Mammary epithelial cell (primary cell): ENCODE data around the gene ZC2HC1C.
"Not testable (repeated sequence)": the region's sequence is repeated elsewhere in the genome, so short reads cannot be mapped to it uniquely, and the experiment has no call there.

Source experiments
- EZH2 ChIP-seq: IDR thresholded peaks from 2 replicates; pipeline ENCODE4 v1.6.1; 2012; ENCODE audit warnings: low read length, inconsistent platforms, borderline replicate concordance
- TF ChIP-seq, protein P1 (sequence below), 2 donors: IDR thresholded peaks in 1 of 2; conservative IDR thresholded peaks in 1 of 2; 2 replicates each; pipeline ENCODE4 v1.5.1; 2011 to 2012; ENCODE audit warnings: inconsistent platforms in 2 of 2, low read length in 2 of 2, mild to moderate bottlenecking in 2 of 2, control low read depth in 1 of 2, low read depth in 1 of 2; ENCODE audit not compliant: insufficient read depth in 1 of 2; ENCODE audit errors: extremely low read depth in 1 of 2

DNA sequence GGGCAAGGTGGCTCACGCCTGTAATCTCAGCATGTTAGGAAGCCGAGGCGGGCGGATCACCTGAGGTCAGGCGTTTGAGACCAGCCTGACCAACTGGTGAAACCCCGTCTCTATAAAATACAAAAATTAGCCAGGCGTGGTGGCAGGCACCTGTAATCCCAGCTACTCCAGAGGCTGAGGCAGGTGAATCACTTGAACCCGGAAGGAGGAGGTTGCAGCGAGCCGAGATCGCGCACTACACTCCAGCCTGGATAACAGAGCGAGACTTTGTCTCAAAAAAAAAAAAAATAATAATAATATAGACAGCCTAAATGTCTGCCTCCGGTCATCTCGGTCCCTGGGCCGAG, 58.0 kb downstream of the ZC2HC1C start:
- TF ChIP-seq, protein P1, sequence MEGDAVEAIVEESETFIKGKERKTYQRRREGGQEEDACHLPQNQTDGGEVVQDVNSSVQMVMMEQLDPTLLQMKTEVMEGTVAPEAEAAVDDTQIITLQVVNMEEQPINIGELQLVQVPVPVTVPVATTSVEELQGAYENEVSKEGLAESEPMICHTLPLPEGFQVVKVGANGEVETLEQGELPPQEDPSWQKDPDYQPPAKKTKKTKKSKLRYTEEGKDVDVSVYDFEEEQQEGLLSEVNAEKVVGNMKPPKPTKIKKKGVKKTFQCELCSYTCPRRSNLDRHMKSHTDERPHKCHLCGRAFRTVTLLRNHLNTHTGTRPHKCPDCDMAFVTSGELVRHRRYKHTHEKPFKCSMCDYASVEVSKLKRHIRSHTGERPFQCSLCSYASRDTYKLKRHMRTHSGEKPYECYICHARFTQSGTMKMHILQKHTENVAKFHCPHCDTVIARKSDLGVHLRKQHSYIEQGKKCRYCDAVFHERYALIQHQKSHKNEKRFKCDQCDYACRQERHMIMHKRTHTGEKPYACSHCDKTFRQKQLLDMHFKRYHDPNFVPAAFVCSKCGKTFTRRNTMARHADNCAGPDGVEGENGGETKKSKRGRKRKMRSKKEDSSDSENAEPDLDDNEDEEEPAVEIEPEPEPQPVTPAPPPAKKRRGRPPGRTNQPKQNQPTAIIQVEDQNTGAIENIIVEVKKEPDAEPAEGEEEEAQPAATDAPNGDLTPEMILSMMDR (conservative IDR thresholded peaks at IDR 0.05 in 1 of 2, IDR thresholded peaks at IDR 0.05 in 1 of 2; ENCODE audit: extremely low read depth in 1 of 2, insufficient read depth in 1 of 2, low read depth in 1 of 2, low read length in 2 of 2), result not testable (repeated sequence)
- TF ChIP-seq EZH2, result not testable (repeated sequence)
